GM21515 (cell line): Measurements from ENCODE around the gene TIE1.
A peak's percentile ranks its signal among the peaks of the same experiment; 100 is the strongest.

ENCODE experiments used
- ATAC-seq: cut with Tn5 transposase; IDR thresholded peaks from one replicate; pipeline ENCODE4 v1.9.1; 2021; ENCODE audit not compliant: unreplicated experiment

TIE1 gene

GRCh38 chr1:43334453-43335205 is 33.8 kb downstream of the TIE1 start:
- no peak for ATAC-seq

- no peak for ATAC-seq
Observed at GRCh38 chr1:43337588-43337987, 36.8 kb downstream of the TIE1 start, which contains the start of gene MPL. Gene MPL (plus strand): TSS chr1:43337818. CDS start chr1:43337849, 31 bp downstream.

GRCh38 chr1:43338001-43338400 is 37.2 kb downstream of the TIE1 start:
- no peak for ATAC-seq

GRCh38 chr1:43339584-43340232 is 38.9 kb downstream of the TIE1 start:
- no peak for ATAC-seq

GRCh38 chr1:43340559-43340958 is 39.8 kb downstream of the TIE1 start:
- no peak for ATAC-seq

GRCh38 chr1:43344267-43344850 is 43.6 kb downstream of the TIE1 start:
- no peak for ATAC-seq

- ATAC-seq = no peak
Observed at GRCh38 chr1:43345120-43345519, 44.3 kb downstream of the TIE1 start.

- no peak for ATAC-seq
Observed at GRCh38 chr1:43346636-43347035, 45.9 kb downstream of the TIE1 start.

GRCh38 chr1:43348343-43348808 is 47.6 kb downstream of the TIE1 start:
- no peak for ATAC-seq

- ATAC-seq = peak; percentile 60
Observed at GRCh38 chr1:43348809-43349593, 48.2 kb downstream of the TIE1 start.

GRCh38 chr1:43349594-43350306 is 49.0 kb downstream of the TIE1 start:
- no peak for ATAC-seq

- ATAC-seq = no peak
Observed at GRCh38 chr1:43350976-43351375, 50.2 kb downstream of the TIE1 start.

- no peak for ATAC-seq
Observed at GRCh38 chr1:43351421-43352350, 50.9 kb downstream of the TIE1 start.

- ATAC-seq = no peak
Observed at GRCh38 chr1:43352351-43352705, 51.5 kb downstream of the TIE1 start.

GRCh38 chr1:43352881-43353280 is 52.1 kb downstream of the TIE1 start:
- no peak for ATAC-seq

- no peak for ATAC-seq
Observed at GRCh38 chr1:43354471-43354870, 53.7 kb downstream of the TIE1 start.

GRCh38 chr1:43354936-43355335 is 54.2 kb downstream of the TIE1 start:
- no peak for ATAC-seq

- ATAC-seq = no peak
Observed at GRCh38 chr1:43357251-43357650, 56.5 kb downstream of the TIE1 start.

GRCh38 chr1:43358121-43358745 is 57.5 kb downstream of the TIE1 start:
- ATAC-seq = no peak
